ENCODE data around the gene TBXA2R. TPM values are rescaled to one million over a fixed set of nuclear protein-coding genes. Genes with fewer than 3 reads are reported as not detected.

The TBXA2R gene
- total and polyA plus RNA-seq, 2 donors (not counting 3 experiments of a cell fraction or from before 2014, with no cell fraction given) = 2.4 to 2.9 TPM

DNA sequence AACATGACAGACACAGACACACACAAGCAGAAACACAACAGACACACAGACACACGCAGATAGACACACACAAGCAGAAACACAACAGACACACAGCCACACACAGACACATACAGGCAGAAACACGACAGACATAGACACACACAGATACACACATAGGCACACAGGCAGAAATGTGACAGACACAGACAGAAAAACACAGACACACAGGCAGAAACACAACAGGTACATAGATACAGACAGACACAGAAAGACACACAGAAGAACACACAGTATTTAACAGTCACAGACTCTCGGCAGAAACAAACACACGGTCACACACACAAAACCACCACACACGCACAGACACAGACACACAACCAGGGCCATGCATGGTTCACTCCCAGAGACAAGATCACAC, 905 bp downstream of the TBXA2R start:
- H3K27me3 ChIP-seq (ENCODE audit: control insufficient read depth in 2 of 2, insufficient read depth in 2 of 2, low read length in 2 of 2) = no peaks in the 10 kb centered on the region
- ChIA-PET CTCF (no interaction called here), POLR2A (no interaction called here)
- no peaks in the 10 kb centered on the region for H3K36me3 ChIP-seq (ENCODE audit: control insufficient read depth in 2 of 2, extremely low read depth in 1 of 2, insufficient read depth in 2 of 2, low read length in 2 of 2)
- dilution Hi-C loops (cut with MboI; ENCODE audit: extremely low pct_ligation_motif_present, low sequenced_read_pairs) (no loop called here), intact Hi-C loops (cut with micrococcal nuclease) (loop anchor here (2.0 to 5.0 kb wide), 2 partner anchors 21 to 33 kb away; partner anchors contain the start of genes GIPC3 and HMG20B)
- H4K20me1 ChIP-seq (replicated peaks; ENCODE audit: control insufficient read depth, extremely low read depth, insufficient read depth, low read length) = no peaks in the 10 kb centered on the region
- H3K9ac ChIP-seq (replicated peaks; ENCODE audit: extremely low read depth, insufficient read depth, low read length) = no peak overlapping the region
- peaks cover 23% of the 10 kb centered on the region for H3K4me1 ChIP-seq (ENCODE audit: control insufficient read depth, extremely low read depth, insufficient read depth, low read length)
- H3K4me3 ChIP-seq (replicated peaks in 1 of 3; ENCODE audit: insufficient read depth in 1 of 3, low read depth in 1 of 3, low read length in 3 of 3) = no peak overlapping the region
- peak overlapping the region; percentile 53 for H3K4me2 ChIP-seq (ENCODE audit: insufficient read depth, low read length)
- no peak overlapping the region for H3K27ac ChIP-seq (ENCODE audit: insufficient read depth, low read depth, low read length)
- no peak overlapping the region for H2AFZ ChIP-seq (ENCODE audit: low read depth, low read length)
- no peak for DNase-seq (ENCODE audit: low read depth, low spot score)
- FAIRE-seq = no peak
- no peaks in the 10 kb centered on the region for H3K79me2 ChIP-seq (ENCODE audit: control insufficient read depth, insufficient read depth, low read length)
- BruUV-seq (replicated peaks) = no TSS peak
- no peak for TF ChIP-seq EZH2 (IDR thresholded peaks at IDR 0.05; ENCODE audit: borderline replicate concordance, low read depth, low read length, severe bottlenecking)
- TF ChIP-seq POLR2AphosphoS5 (IDR thresholded peaks at IDR 0.05; ENCODE audit: insufficient read depth, low read depth, low read length) = no peak
- no peak for TF ChIP-seq GATA2 (IDR thresholded peaks at IDR 0.05; ENCODE audit: insufficient read depth, insufficient read length, low read depth, low read length)
- TF ChIP-seq, protein P1, sequence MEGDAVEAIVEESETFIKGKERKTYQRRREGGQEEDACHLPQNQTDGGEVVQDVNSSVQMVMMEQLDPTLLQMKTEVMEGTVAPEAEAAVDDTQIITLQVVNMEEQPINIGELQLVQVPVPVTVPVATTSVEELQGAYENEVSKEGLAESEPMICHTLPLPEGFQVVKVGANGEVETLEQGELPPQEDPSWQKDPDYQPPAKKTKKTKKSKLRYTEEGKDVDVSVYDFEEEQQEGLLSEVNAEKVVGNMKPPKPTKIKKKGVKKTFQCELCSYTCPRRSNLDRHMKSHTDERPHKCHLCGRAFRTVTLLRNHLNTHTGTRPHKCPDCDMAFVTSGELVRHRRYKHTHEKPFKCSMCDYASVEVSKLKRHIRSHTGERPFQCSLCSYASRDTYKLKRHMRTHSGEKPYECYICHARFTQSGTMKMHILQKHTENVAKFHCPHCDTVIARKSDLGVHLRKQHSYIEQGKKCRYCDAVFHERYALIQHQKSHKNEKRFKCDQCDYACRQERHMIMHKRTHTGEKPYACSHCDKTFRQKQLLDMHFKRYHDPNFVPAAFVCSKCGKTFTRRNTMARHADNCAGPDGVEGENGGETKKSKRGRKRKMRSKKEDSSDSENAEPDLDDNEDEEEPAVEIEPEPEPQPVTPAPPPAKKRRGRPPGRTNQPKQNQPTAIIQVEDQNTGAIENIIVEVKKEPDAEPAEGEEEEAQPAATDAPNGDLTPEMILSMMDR (IDR thresholded peaks at IDR 0.05; ENCODE audit: extremely low read depth in 1 of 2, insufficient read depth in 1 of 2, low read depth in 1 of 2, low read length in 2 of 2) = no peak
- no peak for TF ChIP-seq POLR2A (IDR thresholded peaks at IDR 0.05; ENCODE audit: low read depth, low read length)
- TF ChIP-seq JUN (IDR thresholded peaks at IDR 0.05; ENCODE audit: borderline replicate concordance, insufficient read depth, insufficient read length, low read depth) = no peak
- TF ChIP-seq, protein P2, sequence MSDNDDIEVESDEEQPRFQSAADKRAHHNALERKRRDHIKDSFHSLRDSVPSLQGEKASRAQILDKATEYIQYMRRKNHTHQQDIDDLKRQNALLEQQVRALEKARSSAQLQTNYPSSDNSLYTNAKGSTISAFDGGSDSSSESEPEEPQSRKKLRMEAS (IDR thresholded peaks at IDR 0.05; ENCODE audit: insufficient read depth, insufficient read length) = no peak
- no peak for TF ChIP-seq MYC (IDR thresholded peaks at IDR 0.05; ENCODE audit: low read depth, low read length)
- TF ChIP-seq FOS (IDR thresholded peaks at IDR 0.05; ENCODE audit: borderline replicate concordance, insufficient read depth, low read length) = no peak
- no peaks in the 10 kb centered on the region for H3K9me3 ChIP-seq (replicated peaks; ENCODE audit: control insufficient read depth, insufficient read depth, low read length)
- no peaks in the 10 kb centered on the region for H3K9me1 ChIP-seq (replicated peaks; ENCODE audit: control insufficient read depth, extremely low read depth, insufficient read depth, low read length)

Data from endothelial cell of umbilical vein (primary cell).